Activated CD8-positive, alpha-beta memory T cell treated with anti-CD3 and anti-CD28 coated beads for 48 hours (primary cell): ENCODE measurements around the gene GALNT9.

Experiments
- DNase-seq, 3 experiments: peaks; one replicate each; pipeline ENCODE4 v3.0.0-alpha.2; 2020; ENCODE audit warnings: low read depth in 2 of 3, low spot score in 2 of 3

GALNT9 gene

DNA sequence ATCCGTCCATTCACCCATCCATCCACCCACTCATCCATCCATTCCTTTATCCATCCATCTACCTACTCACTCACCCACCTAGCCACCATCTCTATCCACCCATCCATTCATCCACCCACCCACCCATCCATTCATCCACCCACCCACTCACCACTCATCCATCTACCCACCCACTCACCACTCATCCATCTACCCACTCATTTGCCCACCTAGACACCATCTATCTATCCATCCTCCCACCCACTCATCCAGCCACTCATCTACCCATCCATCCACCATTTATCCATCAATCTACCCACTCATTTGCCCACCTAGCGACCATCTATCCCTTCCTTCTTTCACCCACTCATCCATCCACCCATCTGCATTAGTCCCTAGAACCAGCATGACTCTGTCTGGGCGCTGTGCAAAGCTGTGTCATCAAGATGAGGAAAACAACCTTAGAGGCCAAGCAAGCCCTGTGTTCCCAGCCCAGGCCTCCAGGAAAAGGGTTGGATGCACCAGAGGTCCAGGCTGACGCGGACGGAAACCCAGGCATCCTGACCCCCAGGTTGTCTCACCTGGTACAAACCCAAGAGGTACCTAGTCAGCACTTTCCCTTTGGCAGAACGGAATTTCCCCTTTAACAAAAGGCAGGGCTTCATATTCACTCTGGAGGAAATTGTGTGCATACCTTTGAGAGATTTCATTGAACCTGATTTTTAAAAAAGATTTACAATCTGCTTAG, 111.4 kb downstream of the GALNT9 start:
- DNase-seq: no peak

DNA sequence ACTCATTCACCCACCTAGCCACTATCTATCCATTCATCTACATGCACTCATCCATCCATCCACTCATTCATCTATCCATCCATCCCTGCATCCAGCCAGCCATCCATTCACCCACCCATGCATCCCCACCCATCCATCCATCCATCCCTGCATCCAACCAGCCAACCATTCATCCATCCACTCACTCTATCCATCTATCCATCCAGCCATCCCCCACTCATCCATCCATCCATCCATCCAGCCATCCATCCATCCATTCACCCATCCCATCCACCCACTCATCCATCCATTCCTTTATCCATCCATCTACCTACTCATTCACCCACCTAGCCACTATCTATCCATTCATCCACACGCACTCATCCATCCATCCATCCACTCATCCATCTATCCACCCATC, 112.0 kb downstream of the GALNT9 start:
- no peak for DNase-seq

DNA sequence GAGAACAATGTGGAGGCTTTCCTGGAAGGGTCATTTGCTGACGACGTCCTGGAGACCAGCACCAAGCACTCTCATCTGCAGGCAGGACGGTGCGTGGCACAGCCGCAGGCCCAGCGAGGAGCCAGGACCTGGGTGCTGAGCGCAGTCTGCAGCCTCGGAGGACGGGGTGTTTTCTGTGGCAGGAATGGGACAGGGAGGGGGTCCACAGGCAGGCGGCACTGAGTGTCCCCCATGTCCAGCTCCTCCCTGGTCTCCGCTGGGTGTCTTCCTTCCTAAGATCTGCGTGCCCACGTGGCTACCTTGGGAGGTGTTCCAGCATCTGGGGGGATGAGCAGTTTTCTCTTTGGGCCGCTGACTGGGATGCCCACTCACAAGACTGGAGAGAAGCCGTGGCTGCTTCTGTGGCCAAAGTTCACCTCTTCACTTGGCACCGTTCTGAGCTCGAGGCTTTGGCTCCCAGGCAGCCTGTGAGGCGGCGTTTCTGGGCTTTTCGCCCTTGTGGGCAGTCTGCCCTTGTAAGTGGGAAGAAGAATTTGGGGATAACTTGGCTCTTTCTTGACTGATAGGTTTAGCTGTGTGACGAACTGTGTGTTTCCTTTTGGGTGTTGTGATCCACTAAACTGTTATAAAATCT, 112.9 kb downstream of the GALNT9 start:
- no peak for DNase-seq

DNA sequence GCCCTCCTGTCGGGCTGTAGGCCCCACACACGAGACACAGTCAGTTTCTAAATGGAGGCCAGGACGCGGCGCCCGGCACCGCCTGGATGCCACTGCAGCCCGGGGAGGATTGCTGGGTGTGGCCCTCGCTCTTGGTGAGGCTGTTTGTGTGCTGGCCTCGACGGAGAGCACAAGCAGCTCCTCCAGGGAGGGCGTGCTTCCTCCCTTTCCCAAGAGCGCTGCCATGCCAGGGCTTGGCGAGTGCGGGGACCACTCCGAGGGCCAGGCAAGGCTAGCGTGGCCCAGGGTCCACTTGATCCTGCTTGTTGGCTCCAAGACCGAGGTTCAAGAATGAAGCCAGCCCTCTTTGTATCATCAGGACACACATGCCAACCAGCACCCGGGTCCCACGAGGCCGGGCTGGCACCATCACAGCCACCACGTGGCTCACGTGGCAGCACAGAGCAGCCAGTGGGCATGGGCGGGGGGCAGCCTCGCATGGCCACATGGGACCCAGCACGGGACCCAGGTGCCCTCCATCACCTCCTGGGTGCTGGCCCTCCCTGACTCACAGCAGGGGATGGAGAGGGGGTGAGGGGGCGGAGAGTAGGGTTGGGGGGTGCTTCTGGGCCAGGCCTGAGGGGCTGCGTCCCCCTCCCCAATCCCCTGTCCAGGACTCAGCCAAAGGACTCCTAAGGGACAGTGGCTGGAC, 113.9 kb downstream of the GALNT9 start:
- no peak for DNase-seq

DNA sequence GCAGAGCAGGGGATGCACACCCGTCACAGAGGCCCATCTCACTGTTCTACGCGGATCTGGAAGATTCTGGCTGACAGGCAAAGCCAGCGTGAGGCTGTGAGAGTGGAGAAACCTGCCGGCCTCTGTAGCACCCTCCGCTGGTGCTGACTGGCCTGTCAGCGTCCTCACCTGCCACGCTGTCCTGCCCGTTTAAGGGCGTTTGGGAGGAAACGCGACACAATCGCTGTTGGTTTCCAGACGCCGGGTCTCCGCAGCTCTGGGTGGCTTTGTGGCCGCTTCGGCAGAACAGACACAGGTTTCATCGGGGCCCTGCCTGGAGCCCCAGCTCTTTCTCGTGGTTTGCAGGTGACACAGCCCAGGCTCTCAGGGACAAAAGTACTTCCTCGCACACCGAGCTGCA, 114.5 kb downstream of the GALNT9 start:
- DNase-seq: no peak

DNA sequence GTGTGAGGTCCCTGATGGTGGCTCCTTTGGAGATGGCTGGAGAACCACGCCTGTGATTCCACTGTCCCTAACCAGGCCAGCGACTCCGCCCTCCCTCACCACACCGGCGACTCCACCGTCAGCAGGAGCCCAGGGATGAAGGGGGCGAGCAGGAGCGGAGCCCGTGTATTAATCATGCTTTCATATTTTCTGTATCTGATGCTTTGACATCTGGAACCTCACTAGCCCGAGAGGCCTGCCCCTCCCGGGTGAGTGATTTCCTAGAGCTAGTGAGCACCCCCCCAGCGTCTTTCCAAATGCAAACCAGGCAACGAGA, 115.3 kb downstream of the GALNT9 start:
- no peak for DNase-seq

DNA sequence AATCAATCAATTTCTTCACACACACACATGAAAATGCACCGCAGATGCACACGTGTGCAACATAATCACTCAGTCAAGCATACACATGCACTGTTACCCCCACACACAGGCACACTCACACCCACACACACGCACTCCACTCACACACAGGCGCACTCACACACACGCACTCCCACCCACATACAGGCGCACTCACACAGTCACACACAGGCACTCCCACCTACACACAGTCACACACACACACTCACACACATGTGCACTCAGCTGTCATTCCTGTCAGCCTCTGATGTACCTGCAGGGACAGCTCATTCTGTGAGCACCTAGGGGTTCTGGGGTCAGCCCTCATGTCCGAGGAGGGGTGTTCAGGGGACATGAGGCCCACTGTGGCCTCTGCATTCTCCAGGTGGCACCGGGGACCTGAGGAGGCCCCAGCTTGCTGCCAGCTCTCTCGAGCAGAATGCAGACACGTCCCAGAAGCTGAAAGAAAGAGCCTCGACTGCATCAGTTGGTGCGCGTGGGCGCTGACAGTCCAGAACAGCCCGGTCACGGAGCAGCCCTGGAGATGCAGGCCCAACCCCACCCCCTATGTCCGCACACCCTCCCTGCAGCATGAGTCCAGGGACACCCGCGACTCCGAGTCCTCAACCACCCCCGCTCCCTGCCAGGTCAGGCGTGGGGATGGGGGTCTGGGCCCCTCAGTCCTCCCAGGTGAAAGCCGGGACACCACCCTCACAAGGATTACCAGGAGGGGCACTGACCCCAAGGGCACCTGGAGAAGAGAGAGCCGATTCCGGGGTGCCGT, 115.8 kb downstream of the GALNT9 start:
- DNase-seq: no peak

DNA sequence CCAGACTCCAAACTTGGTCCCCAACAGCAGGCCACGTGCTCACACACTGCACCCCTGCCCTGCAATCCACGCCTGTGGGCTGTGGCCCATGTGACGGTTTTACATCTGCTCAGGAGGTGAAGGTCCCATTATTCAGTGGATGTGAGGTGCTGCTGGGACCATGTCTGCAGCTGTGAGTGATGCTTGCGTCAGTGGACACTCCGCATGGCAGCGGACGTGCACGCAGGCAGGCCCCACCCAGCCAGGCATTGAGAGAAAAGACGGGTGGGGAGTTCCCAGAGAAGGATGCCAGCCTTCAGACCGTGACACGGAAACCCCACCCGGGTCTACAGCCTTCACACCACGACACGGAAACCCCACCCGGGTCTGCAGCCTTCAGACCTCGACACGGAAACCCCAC, 117.6 kb downstream of the GALNT9 start:
- DNase-seq: no peak

DNA sequence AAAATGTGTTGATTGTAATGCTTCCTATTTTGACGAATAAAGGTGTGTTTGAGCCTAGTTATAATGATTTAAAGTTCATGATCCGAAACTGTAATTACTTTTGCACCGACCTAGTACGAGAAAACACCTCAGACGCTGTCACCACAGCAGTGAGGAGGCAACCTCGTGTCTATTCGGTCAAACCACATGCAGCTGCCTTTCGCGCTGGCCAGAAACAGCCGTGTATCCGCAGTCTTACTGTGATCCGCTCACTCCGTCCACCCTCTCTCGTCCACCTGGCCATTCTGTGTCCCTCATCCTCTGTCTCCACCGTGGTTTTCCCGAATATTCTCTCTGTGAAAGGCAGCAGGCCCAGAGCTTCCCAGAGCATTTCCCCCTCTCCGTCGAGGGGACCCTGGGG, 118.1 kb downstream of the GALNT9 start:
- no peak for DNase-seq

DNA sequence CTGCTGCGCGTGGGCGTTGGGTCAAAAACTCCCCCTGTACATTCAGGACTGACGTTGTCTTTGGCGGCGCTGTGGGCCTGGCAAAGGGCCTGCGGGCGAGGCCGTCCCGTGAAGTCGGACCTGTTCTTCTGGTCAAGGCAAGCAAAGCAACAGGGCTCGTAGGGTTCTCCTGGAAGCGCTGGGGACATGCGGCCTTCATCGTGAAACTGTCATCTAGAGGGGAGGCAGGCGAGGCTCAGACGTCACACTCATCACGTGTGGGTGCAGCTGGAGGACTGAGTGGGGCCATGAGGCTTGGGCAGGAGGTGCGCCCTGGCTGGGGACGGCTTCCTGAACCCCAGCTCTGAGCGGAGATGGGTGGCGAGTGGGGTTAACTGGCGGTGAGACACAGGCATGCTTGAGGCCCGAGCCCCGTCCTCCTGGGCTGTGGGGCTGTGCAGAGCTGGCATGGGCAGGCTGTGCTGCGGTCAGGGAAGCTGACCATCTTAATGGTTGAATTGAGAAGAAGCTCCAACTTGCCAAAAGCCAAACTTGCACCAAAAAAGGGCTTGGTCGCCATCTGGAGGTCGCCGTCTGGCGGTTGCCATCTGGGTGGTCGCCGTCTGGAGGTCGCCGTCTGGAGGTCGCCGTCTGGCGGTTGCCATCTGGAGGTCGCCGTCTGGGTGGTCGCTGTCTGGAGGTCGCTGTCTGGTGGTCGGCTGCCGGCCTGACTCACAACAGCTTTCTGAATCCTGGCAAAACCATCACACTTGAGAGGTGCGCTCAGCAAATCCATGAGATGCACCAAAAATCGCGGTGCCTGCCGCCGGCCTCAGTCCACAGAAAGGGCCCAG, 119.0 kb downstream of the GALNT9 start:
- no peak for DNase-seq

DNA sequence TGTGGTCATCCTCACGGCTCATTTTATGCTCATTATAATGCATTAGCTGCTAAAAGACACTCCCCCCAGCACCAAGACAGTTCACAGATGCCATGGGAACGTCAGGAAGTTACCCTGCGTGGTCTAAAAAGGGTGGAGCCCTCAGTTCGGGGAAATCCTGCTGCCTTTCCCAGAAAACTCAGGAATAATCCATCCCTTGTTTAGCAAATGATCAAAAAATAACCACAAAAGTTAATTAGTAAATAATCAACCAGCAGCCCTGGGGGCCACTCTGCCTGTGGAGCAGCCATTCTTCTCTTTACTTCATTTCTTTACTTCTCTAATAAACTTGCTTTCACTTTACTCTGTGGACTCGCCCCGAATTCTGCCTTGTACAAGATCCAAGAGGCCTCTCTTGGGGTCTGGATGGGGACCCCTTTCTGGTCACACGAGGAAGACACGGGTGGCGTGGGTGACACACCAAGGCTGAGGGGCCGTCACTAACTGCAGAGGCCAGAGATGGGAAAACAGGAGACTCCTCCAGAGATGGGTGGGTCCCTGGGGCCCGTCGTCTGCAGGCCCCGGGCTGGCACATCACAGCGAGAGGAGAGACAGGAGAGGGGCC, 119.7 kb downstream of the GALNT9 start:
- no peak for DNase-seq

DNA sequence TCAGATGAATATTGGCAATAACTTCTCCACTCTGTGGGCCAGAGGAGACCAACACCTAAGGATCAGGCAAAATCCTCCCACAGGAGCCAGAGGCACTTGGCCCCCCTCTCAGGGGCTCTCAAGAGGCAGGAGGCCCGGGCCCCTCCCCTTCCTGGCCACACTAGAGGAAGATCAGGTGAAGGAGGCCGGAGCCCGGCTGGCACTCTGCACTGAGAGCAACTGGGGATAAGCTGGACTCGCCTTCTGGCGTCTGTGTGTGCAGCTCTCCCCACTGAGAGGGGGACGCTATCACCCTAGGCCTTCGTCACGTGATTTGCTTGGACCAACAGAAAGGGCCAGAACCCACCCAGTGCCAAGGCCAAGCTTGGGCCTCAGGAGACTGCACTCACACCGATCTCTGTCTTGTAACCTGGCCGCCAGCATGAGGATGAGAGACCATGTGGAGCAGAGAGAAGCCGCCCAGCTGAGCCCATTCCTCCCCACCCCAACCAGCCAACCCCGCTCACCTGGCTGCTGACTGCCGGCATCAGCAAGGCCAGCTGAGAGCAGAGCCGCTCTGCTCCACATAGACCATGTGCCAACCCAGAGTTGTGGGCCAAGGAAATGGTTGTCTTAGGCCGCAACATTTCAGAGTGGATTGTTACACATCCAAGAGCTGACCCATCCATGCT, 121.1 kb downstream of the GALNT9 start:
- DNase-seq: no peak

DNA sequence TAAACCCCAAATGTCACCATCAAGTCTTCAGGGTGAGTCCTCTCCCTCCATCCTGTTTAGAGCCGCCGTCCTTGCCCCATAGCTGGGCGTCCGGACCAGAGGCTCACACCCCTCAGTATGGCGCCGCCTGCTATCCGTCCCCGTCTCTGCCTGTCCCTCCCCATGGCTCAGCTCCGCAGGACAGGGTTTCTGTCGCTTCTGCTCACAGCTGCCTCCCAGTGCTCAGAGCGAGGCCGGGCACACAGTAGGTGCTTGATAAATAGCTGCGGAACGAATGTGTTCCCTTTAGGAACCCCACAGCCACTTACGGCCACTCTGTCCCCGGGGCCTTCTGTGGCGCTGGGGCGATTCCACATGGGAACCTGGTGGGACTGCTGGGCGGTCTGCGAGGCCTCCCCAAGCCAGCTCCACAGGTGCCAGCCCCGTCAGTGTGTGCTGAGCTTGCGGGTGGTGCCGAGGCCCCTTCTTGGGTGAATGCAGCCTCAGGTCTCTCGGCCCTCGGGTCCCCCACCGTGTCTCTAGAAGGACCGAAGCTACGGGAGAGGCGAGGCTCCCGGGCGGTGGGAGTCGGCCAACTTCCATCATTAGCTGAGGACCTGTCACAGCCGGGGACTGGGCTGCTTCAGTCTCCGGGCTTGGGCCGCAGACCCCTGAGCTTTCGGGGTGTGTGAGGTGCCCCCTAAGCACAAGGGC, 122.2 kb downstream of the GALNT9 start:
- no peak for DNase-seq

DNA sequence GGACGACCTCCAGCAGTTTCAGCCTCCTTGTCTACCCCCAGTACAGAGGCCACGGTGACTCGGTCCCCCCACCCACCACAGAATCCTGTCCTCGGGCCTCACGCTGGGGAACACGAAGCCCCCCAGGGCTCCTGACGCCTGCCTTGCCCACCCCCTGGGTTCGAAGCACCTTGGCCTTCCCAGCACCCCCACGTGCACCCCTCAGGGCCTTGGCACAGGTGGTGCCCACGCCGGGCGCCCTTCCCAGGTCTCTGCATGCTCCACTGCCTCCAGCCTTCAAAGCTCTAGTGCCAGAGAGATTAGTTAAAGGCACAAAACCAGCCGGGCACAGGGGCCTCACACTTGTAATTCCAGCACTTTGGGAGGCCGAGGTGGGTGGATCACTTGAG, 123.3 kb downstream of the GALNT9 start:
- no peak for DNase-seq

DNA sequence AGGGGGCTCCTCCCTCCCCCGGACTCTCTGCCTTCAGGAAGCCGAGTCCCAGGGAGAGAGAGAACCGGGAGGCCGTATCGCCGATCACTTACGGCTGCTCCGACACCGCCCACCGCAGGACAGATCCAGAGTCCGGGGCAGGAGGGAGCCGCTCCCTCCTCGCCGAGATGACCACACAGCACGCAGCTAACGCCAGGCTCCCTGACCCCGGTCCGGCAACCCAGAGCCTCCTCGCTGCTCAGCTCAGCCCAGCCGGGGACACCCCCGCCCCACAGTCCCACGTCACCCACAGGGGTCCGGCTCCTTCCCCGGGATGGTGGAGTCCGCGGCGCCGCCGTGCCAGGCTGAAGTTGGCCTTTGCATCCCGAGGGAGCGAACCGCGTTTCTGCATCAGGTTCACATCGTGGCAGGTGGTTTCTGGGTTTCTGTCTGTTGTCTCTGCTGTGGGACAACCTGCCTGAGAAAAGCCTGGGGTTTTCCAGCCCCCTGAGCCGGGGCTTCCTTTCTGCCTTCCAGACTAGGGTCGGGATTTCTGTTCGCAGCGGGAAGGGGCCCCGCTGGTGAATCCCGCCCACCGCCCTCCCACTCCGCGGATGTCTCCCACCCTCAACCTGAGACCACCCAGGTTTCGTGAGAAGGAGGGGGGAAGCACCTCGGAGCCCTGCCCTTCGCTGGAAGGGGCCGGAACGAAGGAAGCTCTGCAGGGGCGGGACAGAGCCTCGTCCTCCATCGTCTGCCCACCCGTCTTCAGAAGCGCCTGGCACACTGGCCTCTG, 123.9 kb downstream of the GALNT9 start:
- DNase-seq: no peak

DNA sequence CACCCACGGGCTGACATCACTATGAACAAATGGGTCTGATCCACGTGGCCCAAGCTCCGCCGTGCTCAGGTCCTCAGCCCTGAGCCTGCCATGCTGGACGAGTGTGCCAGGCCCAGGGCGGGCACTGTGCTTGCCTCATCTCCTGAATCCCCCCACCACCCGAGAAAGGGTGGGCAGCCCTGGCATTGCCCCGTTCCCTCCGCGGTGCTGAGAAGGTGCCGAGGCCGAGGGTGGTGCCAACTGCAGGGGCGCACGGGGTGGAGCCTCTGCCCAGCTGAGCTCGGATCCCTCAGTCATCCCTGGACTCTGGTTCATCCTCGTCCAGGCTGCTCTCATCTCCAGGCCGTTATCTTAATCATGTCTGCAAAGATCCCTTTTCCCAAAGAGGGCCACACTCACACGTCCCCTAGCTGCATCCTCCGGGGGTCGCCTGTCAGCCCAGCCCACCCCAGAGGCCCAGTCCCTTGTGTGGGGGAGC, 124.6 kb downstream of the GALNT9 start:
- no peak for DNase-seq

DNA sequence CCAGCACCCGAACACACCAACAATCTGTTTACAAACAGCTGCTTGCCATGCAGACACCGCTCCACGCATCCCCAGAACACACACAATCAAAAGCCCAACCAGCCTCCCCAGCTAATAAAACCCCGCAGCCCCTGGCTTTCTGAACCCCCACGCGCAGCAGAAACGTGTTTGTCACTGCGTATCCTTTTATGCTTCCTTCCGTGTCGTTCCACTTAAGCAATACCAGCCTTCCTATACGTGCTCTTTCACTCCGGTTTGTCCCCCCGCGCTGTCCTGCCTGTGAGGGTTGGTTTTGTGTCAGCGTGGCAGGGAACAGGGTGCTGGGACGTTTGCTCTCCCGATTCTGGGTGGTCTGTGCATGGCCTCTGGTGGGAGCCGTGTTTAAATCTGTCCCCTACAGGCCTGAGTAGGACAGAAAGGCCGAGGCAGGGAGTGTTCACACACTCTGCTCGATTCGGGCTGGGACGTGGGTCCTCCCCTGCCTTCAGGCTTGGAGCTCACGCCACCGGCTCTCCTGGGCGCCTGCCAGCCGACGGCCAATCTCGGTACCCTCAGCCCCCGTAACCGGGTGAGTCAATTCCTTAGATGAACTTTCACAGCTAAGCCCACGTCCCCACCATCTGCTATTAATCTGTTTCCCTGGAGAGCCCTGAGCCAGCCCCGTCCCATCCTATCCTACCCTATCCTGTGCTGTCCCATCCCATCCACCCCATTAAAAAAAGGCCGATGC, 125.2 kb downstream of the GALNT9 start:
- DNase-seq: no peak
